Myocyte (in vitro differentiated cells): ENCODE measurements around the gene HYAL3. TPM values are rescaled to one million over a fixed set of nuclear protein-coding genes. Genes with fewer than 3 reads are reported as not detected.
"Not testable (repeated sequence)": the region's sequence is repeated elsewhere in the genome, so short reads cannot be mapped to it uniquely, and the experiment has no call there.

Experiments used
- DNase-seq: peaks from one replicate; pipeline ENCODE4 v3.0.0-alpha.2; 2012; ENCODE audit warnings: low read depth
- total RNA-seq: library from RNA; depleted of rRNA; stranded (reverse); fragments of >200 nt; gene quantifications from 2 replicates; pipeline ENCODE4 v1.2.3, GENCODE V29; 2014

Gene HYAL3
- total RNA-seq, 1 donor from 2014 or later, result 7.4 TPM

GRCh38 chr3:50259432-50260026 is 39.7 kb downstream of the HYAL3 start:
- DNase-seq, result no peak

DNA sequence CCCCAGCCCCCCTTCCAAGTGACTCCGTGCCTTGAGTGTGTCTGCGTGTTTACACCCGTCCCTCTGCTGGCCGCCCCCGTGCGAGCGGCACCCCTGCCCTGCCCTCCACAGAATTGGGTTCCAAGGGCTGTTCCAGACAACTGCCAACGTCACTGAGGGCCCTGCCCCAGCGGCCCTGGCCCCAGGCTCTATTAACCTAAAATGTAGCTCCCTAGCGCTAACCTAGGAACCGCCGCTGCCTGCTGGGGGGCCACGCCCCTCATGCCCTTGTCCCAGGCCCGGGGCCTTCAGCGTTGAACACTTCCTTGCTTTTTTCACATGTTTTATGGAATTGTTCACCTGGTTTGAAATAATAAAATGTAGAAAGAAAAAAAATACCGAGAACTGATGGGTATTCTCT is 40.2 kb downstream of the HYAL3 start:
- no peak for DNase-seq

- DNase-seq, result no peak
Observed at GRCh38 chr3:50258029-50258680, 41.0 kb downstream of the HYAL3 start.

DNA sequence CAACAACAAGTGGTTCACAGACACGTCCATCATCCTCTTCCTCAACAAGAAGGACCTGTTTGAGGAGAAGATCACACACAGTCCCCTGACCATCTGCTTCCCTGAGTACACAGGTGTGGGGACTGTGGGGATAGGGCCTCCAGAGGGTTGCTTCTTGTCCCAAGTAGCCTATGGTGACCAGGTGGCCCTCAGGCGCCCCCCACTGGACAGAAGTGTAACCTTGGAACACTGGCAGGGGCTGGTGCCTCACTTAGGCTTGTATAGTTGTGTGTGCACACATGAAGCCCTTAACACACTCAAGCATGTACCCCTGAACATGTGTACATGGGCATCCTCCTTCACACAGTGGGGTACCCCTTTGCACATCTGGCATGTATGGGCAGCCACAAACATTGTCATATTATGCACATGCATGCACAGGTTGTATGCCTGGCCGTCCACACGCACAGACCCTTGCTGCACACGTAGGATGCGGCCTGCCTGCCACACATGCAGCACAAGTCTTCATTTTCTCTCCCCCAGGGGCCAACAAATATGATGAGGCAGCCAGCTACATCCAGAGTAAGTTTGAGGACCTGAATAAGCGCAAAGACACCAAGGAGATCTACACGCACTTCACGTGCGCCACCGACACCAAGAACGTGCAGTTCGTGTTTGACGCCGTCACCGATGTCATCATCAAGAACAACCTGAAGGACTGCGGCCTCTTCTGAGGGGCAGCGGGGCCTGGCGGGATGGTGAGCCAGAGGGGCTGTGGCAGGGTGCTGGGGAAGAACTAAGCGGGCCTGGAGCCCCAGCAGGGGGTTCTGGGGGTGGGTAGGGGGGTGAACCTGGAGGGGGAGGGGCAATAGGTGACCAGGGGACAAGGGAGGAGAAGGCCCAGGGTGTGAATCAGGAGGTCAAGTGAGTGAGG is 42.0 kb downstream of the HYAL3 start:
- DNase-seq, result no peak

GRCh38 chr3:50255251-50255615 is 44.0 kb downstream of the HYAL3 start:
- DNase-seq, result no peak

DNA sequence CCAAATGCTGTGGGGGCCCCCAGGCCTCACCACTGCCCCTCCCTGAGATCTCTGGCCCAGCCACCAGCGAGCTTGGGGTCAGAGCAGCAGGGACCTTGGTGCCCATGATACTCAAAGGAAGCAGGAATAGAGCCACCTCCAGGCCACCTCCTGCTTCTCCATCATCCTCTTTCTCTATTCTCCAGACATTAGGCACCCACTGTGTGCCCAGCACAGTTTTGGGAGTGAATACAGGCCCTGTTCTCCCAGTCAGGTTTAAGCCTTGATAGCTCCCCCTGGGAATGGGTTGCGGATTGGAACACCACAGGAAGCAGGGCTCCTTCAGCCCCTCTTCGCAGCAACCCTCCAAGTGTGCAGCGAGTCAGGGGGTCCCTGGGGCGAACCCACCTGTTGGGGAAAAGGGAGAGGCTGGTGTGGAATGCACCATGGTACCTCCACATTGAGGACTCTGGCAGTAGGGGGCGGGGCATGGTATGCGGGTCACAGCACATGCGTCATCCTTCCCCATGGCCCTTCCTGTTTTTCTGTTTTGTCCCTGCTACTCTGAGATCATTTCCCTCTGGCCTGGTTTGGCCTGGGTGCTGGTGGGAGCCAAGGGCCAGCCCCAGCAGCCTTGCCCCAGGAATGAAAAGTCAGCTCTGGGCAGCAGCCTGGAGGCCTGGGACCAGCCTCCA is 44.5 kb downstream of the HYAL3 start:
- no peak for DNase-seq

GRCh38 chr3:50251220-50251619 is 48.0 kb downstream of the HYAL3 start:
- DNase-seq, result no peak

DNA sequence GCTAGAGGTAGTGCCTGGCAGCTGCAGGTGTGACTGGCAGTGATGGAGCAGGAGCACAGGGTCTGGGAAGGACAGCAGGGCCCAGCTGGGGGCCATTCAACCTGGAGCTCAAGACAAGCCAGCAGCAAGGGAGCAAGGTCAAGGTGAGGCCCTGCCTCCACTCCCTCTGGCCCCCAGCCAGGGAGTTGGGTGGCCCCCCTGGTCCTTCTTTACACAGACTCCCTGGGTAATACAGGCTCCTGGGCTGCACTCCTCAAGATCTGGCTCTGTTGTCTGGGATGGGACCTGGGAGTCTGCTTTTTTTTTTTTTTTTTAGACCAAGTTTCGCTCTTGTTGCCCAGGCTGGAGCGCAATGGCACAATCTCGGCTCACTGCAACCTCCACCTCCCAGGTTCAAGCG is 48.7 kb downstream of the HYAL3 start:
- no peak for DNase-seq

GRCh38 chr3:50249457-50249856 is 49.7 kb downstream of the HYAL3 start:
- no peak for DNase-seq

GRCh38 chr3:50248387-50248786 is 50.8 kb downstream of the HYAL3 start:
- DNase-seq, result peak; percentile 67

GRCh38 chr3:50246517-50246954 is 52.7 kb downstream of the HYAL3 start:
- peak; percentile 95 for DNase-seq

GRCh38 chr3:50245831-50246516 is 53.2 kb downstream of the HYAL3 start:
- DNase-seq, result peak; percentile 94

GRCh38 chr3:50245251-50245745 is 53.9 kb downstream of the HYAL3 start:
- peak; percentile 46 for DNase-seq

DNA sequence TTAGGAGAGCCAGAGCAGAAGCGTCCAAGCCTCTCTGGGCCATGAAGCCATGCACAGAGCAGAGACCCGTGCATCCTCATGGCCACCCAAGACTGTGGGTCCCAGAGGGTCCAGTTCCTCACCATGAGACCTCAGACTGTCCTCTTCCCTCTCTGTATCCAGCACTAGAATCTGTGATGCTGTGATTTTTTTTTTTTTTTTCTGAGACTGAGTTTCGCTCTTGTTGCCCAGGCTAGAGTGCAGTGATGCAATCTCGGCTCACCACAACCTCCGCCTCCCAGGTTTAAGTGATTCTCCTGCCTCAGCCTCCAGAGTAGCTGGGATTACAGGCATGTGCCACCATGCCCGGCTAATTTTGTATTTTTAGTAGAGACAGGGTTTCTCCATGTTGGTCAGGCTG is 54.4 kb downstream of the HYAL3 start:
- not testable (repeated sequence) for DNase-seq

DNA sequence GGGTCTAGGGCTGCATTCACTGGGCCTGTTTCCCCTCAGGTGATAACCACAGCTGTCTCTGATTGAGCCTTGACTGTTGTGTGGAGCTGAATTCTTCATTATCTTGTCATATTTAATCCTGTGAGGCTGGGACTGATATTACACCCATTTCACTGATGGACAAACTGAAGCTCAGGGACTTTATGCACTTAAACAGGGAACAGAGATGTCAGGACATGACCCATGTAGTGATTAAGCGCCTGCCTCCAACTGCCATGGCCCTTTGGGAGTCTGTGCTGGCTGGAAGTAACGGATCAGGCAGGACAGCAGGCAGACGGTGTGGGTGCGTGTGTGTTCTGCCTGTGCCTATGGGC is 55.7 kb downstream of the HYAL3 start:
- DNase-seq, result no peak

DNA sequence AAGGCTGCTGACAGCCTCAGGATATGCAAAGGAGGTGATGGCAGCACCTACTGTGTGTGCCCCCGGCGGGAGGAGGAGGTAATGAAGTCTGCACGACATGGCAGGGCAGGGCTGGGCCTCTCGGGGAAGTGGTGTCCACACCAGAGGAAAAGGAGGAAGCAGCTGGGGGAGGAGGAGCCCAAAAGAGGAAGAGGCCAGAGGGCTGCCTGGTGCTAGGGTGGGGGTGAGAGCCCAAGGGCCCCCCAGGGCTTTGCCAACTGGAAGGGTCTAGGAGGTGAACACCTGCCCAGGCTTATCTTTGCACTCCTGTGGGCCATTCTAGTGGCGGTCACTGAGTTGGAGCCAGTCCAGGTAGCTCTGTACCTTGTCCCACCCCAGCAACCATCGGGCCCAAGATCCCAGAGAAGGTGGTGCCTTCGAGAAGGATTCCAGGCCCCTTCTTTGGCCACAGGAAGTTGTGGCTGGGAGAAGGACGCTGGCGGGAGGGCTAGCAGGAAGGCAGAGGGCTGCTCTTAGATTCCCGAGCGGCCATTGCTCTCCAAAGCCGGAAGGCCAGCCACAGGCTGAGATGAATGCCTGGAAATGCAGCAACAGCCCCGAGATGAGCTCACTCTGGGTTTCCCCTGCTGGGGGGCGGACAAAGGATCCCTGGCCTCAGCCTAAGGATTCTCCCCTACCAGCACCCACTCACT is 56.2 kb downstream of the HYAL3 start:
- DNase-seq, result no peak
